Thyroid gland (tissue), 4 donors: ENCODE results near the gene PAQR5.

Experiments
- CTCF ChIP-seq, 6 experiments: fragments of 200-600 bp in 3 of 6; fragments of 450-650 bp in 3 of 6; sonication (generic) in 3 of 6; IDR thresholded peaks; one replicate each; pipeline ENCODE4 v1.5.1; 2016 to 2019; ENCODE audit warnings: antibody characterized with exemption in 6 of 6, mild to moderate bottlenecking in 2 of 6, inconsistent platforms in 1 of 6, moderate library complexity in 1 of 6
- POLR2A ChIP-seq, 2 donors: fragments of 450-650 bp; IDR thresholded peaks; one replicate each; pipeline ENCODE4 v1.6.1; 2017; ENCODE audit warnings: antibody characterized with exemption in 2 of 2, mild to moderate bottlenecking in 2 of 2, moderate library complexity in 1 of 2

DNA sequence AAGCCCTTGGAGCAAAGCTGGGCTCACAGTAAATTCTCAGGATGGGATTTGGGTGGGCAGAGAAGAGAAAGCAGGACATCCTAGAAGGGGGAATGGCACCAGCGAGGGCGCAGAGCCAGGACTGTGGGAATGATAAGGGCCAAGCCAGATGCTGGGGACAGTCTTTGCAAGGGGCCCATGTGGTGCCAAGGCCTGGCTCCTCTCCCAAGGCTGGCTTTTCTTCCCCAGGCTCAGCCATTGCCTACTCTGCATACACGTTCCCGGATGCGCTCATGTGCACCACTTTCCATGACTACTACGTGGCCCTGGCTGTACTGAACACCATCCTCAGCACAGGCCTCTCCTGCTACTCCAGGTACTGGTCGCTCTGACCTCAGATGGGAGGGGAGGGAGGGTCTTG, 90.7 kb downstream of the PAQR5 start:
- TF ChIP-seq CTCF (IDR thresholded peaks at IDR 0.05) (no peak), POLR2A (IDR thresholded peaks at IDR 0.05) (no peak)
